H1 (cell line): ENCODE results near the gene RAD51B.

Experiments
- EP300 ChIP-seq, 2 experiments: IDR thresholded peaks; 1 replicate in 1 of 2; 2 replicates in 1 of 2; pipeline ENCODE4 v1.6.1; 2011 to 2012; ENCODE audit warnings: low read depth in 2 of 2, low read length in 2 of 2, mild to moderate bottlenecking in 2 of 2, borderline replicate concordance in 1 of 2, inconsistent platforms in 1 of 2, moderate library complexity in 1 of 2
- TF ChIP-seq, protein P1 (sequence below), 3 experiments: IDR thresholded peaks; 1 replicate in 2 of 3; 2 replicates in 1 of 3; pipeline versions ENCODE4 v1.5.1 to v1.6.1; 2011; ENCODE audit warnings: low read length in 3 of 3, mild to moderate bottlenecking in 3 of 3, inconsistent platforms in 2 of 3, low read depth in 1 of 3, moderate library complexity in 1 of 3; ENCODE audit not compliant: insufficient read depth in 1 of 3; ENCODE audit errors: control extremely low read depth in 1 of 3

DNA sequence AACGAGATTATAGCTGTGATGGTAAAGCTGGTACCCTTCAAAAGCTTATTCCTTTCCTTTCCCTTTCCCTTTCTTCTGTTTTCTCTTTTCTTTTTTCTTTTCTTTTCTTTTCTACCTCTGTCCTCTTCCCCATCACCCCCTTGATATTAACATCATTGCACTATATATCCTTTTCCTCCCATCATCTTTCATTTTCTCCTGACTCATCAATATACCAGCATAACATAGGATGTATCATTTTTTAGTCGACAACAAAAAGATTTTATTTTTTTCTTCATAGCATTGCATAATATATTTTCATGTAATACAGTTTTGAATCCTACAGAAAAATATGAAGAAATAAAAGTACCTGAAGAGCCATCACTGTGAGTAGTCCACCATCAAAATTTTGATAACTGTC, 230.6 kb downstream of the RAD51B start:
- TF ChIP-seq EP300 (IDR thresholded peaks at IDR 0.05; ENCODE audit: borderline replicate concordance in 1 of 2, low read depth in 2 of 2, low read length in 2 of 2) = no peak
- TF ChIP-seq, protein P1, sequence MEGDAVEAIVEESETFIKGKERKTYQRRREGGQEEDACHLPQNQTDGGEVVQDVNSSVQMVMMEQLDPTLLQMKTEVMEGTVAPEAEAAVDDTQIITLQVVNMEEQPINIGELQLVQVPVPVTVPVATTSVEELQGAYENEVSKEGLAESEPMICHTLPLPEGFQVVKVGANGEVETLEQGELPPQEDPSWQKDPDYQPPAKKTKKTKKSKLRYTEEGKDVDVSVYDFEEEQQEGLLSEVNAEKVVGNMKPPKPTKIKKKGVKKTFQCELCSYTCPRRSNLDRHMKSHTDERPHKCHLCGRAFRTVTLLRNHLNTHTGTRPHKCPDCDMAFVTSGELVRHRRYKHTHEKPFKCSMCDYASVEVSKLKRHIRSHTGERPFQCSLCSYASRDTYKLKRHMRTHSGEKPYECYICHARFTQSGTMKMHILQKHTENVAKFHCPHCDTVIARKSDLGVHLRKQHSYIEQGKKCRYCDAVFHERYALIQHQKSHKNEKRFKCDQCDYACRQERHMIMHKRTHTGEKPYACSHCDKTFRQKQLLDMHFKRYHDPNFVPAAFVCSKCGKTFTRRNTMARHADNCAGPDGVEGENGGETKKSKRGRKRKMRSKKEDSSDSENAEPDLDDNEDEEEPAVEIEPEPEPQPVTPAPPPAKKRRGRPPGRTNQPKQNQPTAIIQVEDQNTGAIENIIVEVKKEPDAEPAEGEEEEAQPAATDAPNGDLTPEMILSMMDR (IDR thresholded peaks at IDR 0.05; ENCODE audit: control extremely low read depth in 1 of 3, insufficient read depth in 1 of 3, low read depth in 1 of 3, low read length in 3 of 3) = no peak
